GM19468 (cell line): ENCODE data around the gene ACP1.

ENCODE experiments used
- ATAC-seq: cut with Tn5 transposase; IDR thresholded peaks from one replicate; pipeline ENCODE4 v1.9.1; 2021; ENCODE audit warnings: mild to moderate bottlenecking, moderate library complexity, moderate number of reproducible peaks; ENCODE audit not compliant: unreplicated experiment; ENCODE audit errors: extremely low read depth

ACP1 gene

GRCh38 chr2:254241-254640 is 10.5 kb upstream of the ACP1 start:
- ATAC-seq = no peak

- no peak for ATAC-seq
Measured at GRCh38 chr2:255195-255594, 9.6 kb upstream of the ACP1 start.

GRCh38 chr2:256094-256493 is 8.7 kb upstream of the ACP1 start:
- ATAC-seq = no peak

GRCh38 chr2:257429-257828 is 7.3 kb upstream of the ACP1 start:
- no peak for ATAC-seq

GRCh38 chr2:257842-258241 is 6.9 kb upstream of the ACP1 start:
- ATAC-seq = no peak

GRCh38 chr2:258933-259332 is 5.8 kb upstream of the ACP1 start:
- ATAC-seq = no peak

- ATAC-seq = no peak
Measured at GRCh38 chr2:259789-260331, 4.9 kb upstream of the ACP1 start.

- no peak for ATAC-seq
Measured at GRCh38 chr2:260507-261161, 4.1 kb upstream of the ACP1 start.

GRCh38 chr2:262117-262516 is 2.6 kb upstream of the ACP1 start:
- ATAC-seq = no peak

- no peak for ATAC-seq
Measured at GRCh38 chr2:263022-263738, 1.6 kb upstream of the ACP1 start.

- ATAC-seq = no peak
Measured at GRCh38 chr2:263774-264492, 814 bp upstream of the ACP1 start, which contains the start of gene SH3YL1. SH3YL1 (minus strand) TSS chr2:264032; CDS start chr2:263984, 48 bp downstream.

GRCh38 chr2:268323-268722 is 3.6 kb downstream of the ACP1 start:
- ATAC-seq = no peak

GRCh38 chr2:269356-270030 is 4.7 kb downstream of the ACP1 start:
- no peak for ATAC-seq

GRCh38 chr2:270861-271260 is 6.1 kb downstream of the ACP1 start:
- ATAC-seq = no peak

- no peak for ATAC-seq
Measured at GRCh38 chr2:271917-272316, 7.2 kb downstream of the ACP1 start.

- no peak for ATAC-seq
Measured at GRCh38 chr2:273333-273732, 8.6 kb downstream of the ACP1 start.

- ATAC-seq = no peak
Measured at GRCh38 chr2:274503-274902, 9.8 kb downstream of the ACP1 start.

- ATAC-seq = peak; percentile 69
Measured at GRCh38 chr2:275466-275865, 10.7 kb downstream of the ACP1 start.

GRCh38 chr2:278312-278926 is 13.7 kb downstream of the ACP1 start:
- no peak for ATAC-seq

- no peak for ATAC-seq
Measured at GRCh38 chr2:278927-279320, 14.2 kb downstream of the ACP1 start.
